ENCODE data around the gene GDF10. TPM values are rescaled to one million over a fixed set of nuclear protein-coding genes. Genes with fewer than 3 reads are reported as not detected.

Gene GDF10
- total RNA-seq, 1 experiment from 2014 or later: 0.20 TPM

DNA sequence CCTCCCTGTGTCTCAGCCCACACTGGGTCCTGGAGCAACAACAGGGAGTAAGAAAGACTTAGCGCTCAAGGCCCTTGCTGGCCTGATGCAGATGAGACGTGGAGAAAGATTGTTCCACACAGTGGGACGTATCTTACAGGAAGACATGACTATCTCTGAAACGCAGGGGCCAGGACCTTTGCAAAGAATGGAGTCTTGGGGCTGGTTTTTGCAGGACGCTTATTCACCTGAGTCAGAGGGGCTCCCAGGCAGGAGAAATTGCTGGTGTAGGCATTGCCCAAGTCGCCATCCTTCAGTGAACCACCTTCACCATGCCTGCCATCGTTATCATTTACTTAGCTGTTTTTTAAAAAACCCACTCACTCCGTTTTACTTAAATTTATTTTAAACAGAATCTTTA is 11.8 kb upstream of the GDF10 start:
- Histone ChIP-seq H3K18ac (ENCODE audit: insufficient read length, low read depth, low read length) (no peak overlapping the region), H4K5ac (ENCODE audit: insufficient read length, low read depth, low read length) (no peak overlapping the region), H3K9ac (ENCODE audit: extremely low read depth, insufficient read length, low read length) (no peak overlapping the region), H3K23me2 (ENCODE audit: insufficient read length, low read depth, low read length, poor library complexity, severe bottlenecking) (no peaks in the 10 kb centered on the region), H2BK120ac (ENCODE audit: low read depth, low read length, poor library complexity, severe bottlenecking) (no peak overlapping the region), H3K79me2 (ENCODE audit: insufficient read depth, low read length) (no peaks in the 10 kb centered on the region), H3K56ac (ENCODE audit: insufficient read length, low read depth, low read length) (no peak overlapping the region), H3K4ac (ENCODE audit: low read depth, low read length) (no peak overlapping the region), H3K27ac (ENCODE audit: insufficient read length, low read depth, low read length) (no peak overlapping the region), H3K27me3 (ENCODE audit: insufficient read depth, low read length) (no peaks in the 10 kb centered on the region), H2BK5ac (ENCODE audit: insufficient read length, low read length) (no peak overlapping the region), H3K4me2 (ENCODE audit: insufficient read depth, insufficient read length, low read length) (no peak overlapping the region), H3K9me3 (ENCODE audit: control insufficient read depth, low read depth, low read length) (no peaks in the 10 kb centered on the region), H3K4me1 (ENCODE audit: insufficient read depth, low read length) (no peaks in the 10 kb centered on the region), H3K23ac (ENCODE audit: insufficient read length, low read depth, low read length) (no peak overlapping the region), H3T11ph (ENCODE audit: low read length) (no peak overlapping the region), H2AFZ (ENCODE audit: low read length) (no peak overlapping the region), H4K91ac (ENCODE audit: insufficient read length, low read depth, low read length) (no peak overlapping the region), H2BK20ac (ENCODE audit: low read depth, low read length, poor library complexity, severe bottlenecking) (no peak overlapping the region), H4K8ac (replicated peaks; ENCODE audit: insufficient read length, low read depth, low read length) (no peak overlapping the region), H2AK5ac (ENCODE audit: insufficient read length, low read length) (no peak overlapping the region), H2BK15ac (ENCODE audit: low read depth, low read length) (no peak overlapping the region), H2BK12ac (ENCODE audit: insufficient read length, low read depth, low read length) (no peak overlapping the region), H4K20me1 (ENCODE audit: control insufficient read depth, insufficient read depth, insufficient read length) (no peaks in the 10 kb centered on the region), H3K79me1 (ENCODE audit: insufficient read depth, low read depth, low read length, poor library complexity, severe bottlenecking) (no peaks in the 10 kb centered on the region), H3K14ac (ENCODE audit: insufficient read depth, low read length) (no peak overlapping the region)
- H3K4me1 Mint-ChIP-seq: no peaks in the 10 kb centered on the region
- TF ChIP-seq, protein P1, sequence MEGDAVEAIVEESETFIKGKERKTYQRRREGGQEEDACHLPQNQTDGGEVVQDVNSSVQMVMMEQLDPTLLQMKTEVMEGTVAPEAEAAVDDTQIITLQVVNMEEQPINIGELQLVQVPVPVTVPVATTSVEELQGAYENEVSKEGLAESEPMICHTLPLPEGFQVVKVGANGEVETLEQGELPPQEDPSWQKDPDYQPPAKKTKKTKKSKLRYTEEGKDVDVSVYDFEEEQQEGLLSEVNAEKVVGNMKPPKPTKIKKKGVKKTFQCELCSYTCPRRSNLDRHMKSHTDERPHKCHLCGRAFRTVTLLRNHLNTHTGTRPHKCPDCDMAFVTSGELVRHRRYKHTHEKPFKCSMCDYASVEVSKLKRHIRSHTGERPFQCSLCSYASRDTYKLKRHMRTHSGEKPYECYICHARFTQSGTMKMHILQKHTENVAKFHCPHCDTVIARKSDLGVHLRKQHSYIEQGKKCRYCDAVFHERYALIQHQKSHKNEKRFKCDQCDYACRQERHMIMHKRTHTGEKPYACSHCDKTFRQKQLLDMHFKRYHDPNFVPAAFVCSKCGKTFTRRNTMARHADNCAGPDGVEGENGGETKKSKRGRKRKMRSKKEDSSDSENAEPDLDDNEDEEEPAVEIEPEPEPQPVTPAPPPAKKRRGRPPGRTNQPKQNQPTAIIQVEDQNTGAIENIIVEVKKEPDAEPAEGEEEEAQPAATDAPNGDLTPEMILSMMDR (conservative IDR thresholded peaks at IDR 0.05): no peak
- no peaks in the 10 kb centered on the region for H3K36me3 Mint-ChIP-seq (ENCODE audit: insufficient read depth in 1 of 3, low read depth in 3 of 3)
- H3K27me3 Mint-ChIP-seq (ENCODE audit: low read depth): peaks cover 17% of the 10 kb centered on the region
- no peak overlapping the region for H3K4me3 Mint-ChIP-seq
- H3K9me3 Mint-ChIP-seq: no peaks in the 10 kb centered on the region
- WGBS (ENCODE audit: extremely low coverage, insufficient read length, low lambda C conversion rate): 100% methylated on average over 1 of the region's 8 CpGs
- no peak overlapping the region for H3K27ac Mint-ChIP-seq
- no peak for DNase-seq
